Endothelial cell of umbilical vein (primary cell): ENCODE results near the gene RHCE. TPM values are rescaled to one million over a fixed set of nuclear protein-coding genes. Genes with fewer than 3 reads are reported as not detected.
A peak's percentile ranks its signal among the peaks of the same experiment; 100 is the strongest.
"Not testable (repeated sequence)": the region's sequence is repeated elsewhere in the genome, so short reads cannot be mapped to it uniquely, and the experiment has no call there.

Source experiments
- BruUV-seq: library from RNA; stranded (reverse); fragments of 400-500 nt; replicated peaks from 2 replicates; lab custom pipeline; 2021; lab: Mats Ljungman, UMichigan
- CTCF ChIA-PET: fragments of 300-600, 350-600 bp; sonication (Branson Sonifier 250); formaldehyde crosslinking; loops from one replicate; lab custom pipeline; 2021; ENCODE audit warnings: antibody characterized with exemption, inconsistent platforms; lab: Charles Lee
- POLR2A ChIA-PET: fragments of 300-600, 350-600 bp; sonication (Branson Sonifier 250); formaldehyde crosslinking; loops from one replicate; lab custom pipeline; 2021; ENCODE audit warnings: antibody characterized with exemption, inconsistent platforms; lab: Charles Lee
- DNase-seq: peaks from one replicate; pipeline ENCODE4 v3.0.0-alpha.2; 2011; ENCODE audit warnings: low read depth, low spot score
- FAIRE-seq: peaks from 2 replicates; lab custom pipeline; 2011; peaks lifted over from hg19 to GRCh38; lab: Jason Lieb, UNC
- H2AFZ ChIP-seq: 2 replicates; pipeline ENCODE4 v1.6.0; 2012; ENCODE audit warnings: low read depth, low read length, control low read depth, inconsistent platforms
- H3K27ac ChIP-seq: 2 replicates; pipeline ENCODE4 v1.5.1; 2011; ENCODE audit warnings: low read depth, mild to moderate bottlenecking, control low read depth, low read length, moderate library complexity; ENCODE audit not compliant: insufficient read depth
- H3K27me3 ChIP-seq, 2 experiments: 2 replicates each; pipeline versions ENCODE4 v1.6.0 to v1.6.1; 2011; ENCODE audit warnings: low read length in 2 of 2, mixed read lengths in 1 of 2; ENCODE audit not compliant: control insufficient read depth in 2 of 2, insufficient read depth in 2 of 2
- H3K36me3 ChIP-seq, 2 experiments: 2 replicates in 1 of 2; 3 replicates in 1 of 2; pipeline ENCODE4 v1.5.1; 2011; ENCODE audit warnings: low read length in 2 of 2, mild to moderate bottlenecking in 1 of 2, moderate library complexity in 1 of 2; ENCODE audit not compliant: control insufficient read depth in 2 of 2, insufficient read depth in 2 of 2; ENCODE audit errors: extremely low read depth in 1 of 2
- H3K4me1 ChIP-seq: 3 replicates; pipeline ENCODE4 v1.5.1; 2011; ENCODE audit warnings: mild to moderate bottlenecking, low read length; ENCODE audit not compliant: control insufficient read depth, insufficient read depth; ENCODE audit errors: extremely low read depth
- H3K4me2 ChIP-seq: 2 replicates; pipeline ENCODE4 v1.6.1; 2011; ENCODE audit warnings: low read length, control low read depth, mixed read lengths; ENCODE audit not compliant: insufficient read depth
- H3K4me3 ChIP-seq, 3 experiments: fragments of 200-600 bp in 1 of 3; sonication (generic), shearing (Covaris generic) in 1 of 3; replicated peaks in 1 of 3; 2 replicates each; pipeline ENCODE4 v1.5.1; 2011 to 2016; ENCODE audit warnings: control low read depth in 3 of 3, low read length in 3 of 3, mild to moderate bottlenecking in 2 of 3, inconsistent platforms in 1 of 3, low read depth in 1 of 3, moderate library complexity in 1 of 3; ENCODE audit not compliant: insufficient read depth in 1 of 3
- H3K79me2 ChIP-seq: 2 replicates; pipeline ENCODE4 v1.6.0; 2012; ENCODE audit warnings: low read length, inconsistent platforms; ENCODE audit not compliant: control insufficient read depth, insufficient read depth
- H3K9ac ChIP-seq: replicated peaks from 2 replicates; pipeline ENCODE3; 2011; ENCODE audit warnings: low read length, control low read depth; ENCODE audit not compliant: insufficient read depth; ENCODE audit errors: extremely low read depth
- H3K9me1 ChIP-seq: replicated peaks from 3 replicates; pipeline ENCODE4 v1.6.0; 2011; ENCODE audit warnings: mild to moderate bottlenecking, low read length; ENCODE audit not compliant: control insufficient read depth, insufficient read depth; ENCODE audit errors: extremely low read depth
- H3K9me3 ChIP-seq: replicated peaks from 2 replicates; pipeline ENCODE4 v1.5.1; 2012; ENCODE audit warnings: low read length, inconsistent platforms; ENCODE audit not compliant: control insufficient read depth, insufficient read depth
- H4K20me1 ChIP-seq: replicated peaks from 2 replicates; pipeline ENCODE3; 2011; ENCODE audit warnings: mild to moderate bottlenecking, low read length; ENCODE audit not compliant: control insufficient read depth, insufficient read depth; ENCODE audit errors: extremely low read depth
- FOS ChIP-seq: IDR thresholded peaks from 2 replicates; pipeline ENCODE4 v1.6.1; 2011; ENCODE audit warnings: mild to moderate bottlenecking, low read length, moderate library complexity, borderline replicate concordance; ENCODE audit not compliant: insufficient read depth
- dilution Hi-C: fragments of 300-500 bp; cut with MboI; formaldehyde crosslinking; loops from one replicate; pipeline ENCODE4 v1.15.0; 2019; ENCODE audit warnings: low sequenced_read_pairs; ENCODE audit not compliant: extremely low pct_ligation_motif_present
- intact Hi-C: fragments of 100-400 bp; cut with micrococcal nuclease; formaldehyde crosslinking; loops from one replicate; pipeline ENCODE4 v1.10.0; 2022
- polyA plus RNA-seq, 4 experiments: library from polyadenylated mRNA; depleted of rRNA in 3 of 4; stranded (reverse) in 3 of 4; unstranded in 1 of 4; fragments of >200 nt; gene quantifications; 2 replicates each; pipeline versions ENCODE4 v1.2.1 to v1.2.3, GENCODE V29; 2011 to 2012; ENCODE audit warnings: missing spikeins in 1 of 4
- total RNA-seq: library from RNA; stranded (reverse); gene quantifications from 2 replicates; pipeline ENCODE4 v1.2.3, GENCODE V29; 2021
- TF ChIP-seq, protein P1 (sequence below), 2 donors: IDR thresholded peaks; 1 replicate in 1 of 2; 2 replicates in 1 of 2; pipeline ENCODE4 v1.5.1; 2011; ENCODE audit warnings: low read length in 2 of 2, mild to moderate bottlenecking in 2 of 2, moderate library complexity in 2 of 2, control low read depth in 1 of 2, inconsistent platforms in 1 of 2, low read depth in 1 of 2; ENCODE audit not compliant: insufficient read depth in 1 of 2; ENCODE audit errors: extremely low read depth in 1 of 2

The RHCE gene
- total and polyA plus RNA-seq, 2 donors (not counting 3 experiments of a cell fraction or from before 2014, with no cell fraction given), result 0.07 TPM; not detected in 1

DNA sequence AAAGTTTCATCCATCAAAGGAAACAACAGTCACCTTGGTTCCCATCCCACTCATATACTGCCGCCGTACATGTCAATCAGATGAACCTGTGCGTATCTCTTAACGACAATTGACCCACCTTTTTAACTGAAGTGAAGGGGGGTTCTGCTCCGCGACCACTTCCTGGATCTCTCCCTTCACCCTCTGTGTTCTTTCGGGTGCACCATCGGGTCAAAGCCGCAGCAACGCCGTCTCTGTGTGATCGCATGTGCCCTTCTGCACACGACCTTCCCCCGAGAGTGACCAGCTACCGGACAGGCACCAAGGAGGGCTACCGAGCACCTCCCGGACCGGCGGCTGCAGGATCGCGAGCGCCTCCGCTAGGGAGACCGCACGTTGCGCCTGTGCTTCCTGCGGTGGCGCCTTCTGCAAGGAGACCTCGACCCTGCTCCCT is 83.7 kb downstream of the RHCE start:
- peak overlapping the region; percentile 51 to 90 (median 70) for H3K4me3 ChIP-seq
- H4K20me1 ChIP-seq, dilution Hi-C loops, H3K9me1 ChIP-seq, H3K27me3 ChIP-seq, CTCF ChIA-PET, BruUV-seq, H3K27ac ChIP-seq, POLR2A ChIA-PET, H3K9me3 ChIP-seq, H3K36me3 ChIP-seq: not testable (repeated sequence)
- H3K79me2 ChIP-seq, result peaks cover 40% of the 10 kb centered on the region
- intact Hi-C loops, result loop anchor here (5.0 kb wide), 2 partner anchors 90 to 95 kb away; partner anchors contain the start of genes MACO1 and RSRP1
- peak overlapping the region; percentile 64 for H3K4me2 ChIP-seq
- TF ChIP-seq, protein P1, sequence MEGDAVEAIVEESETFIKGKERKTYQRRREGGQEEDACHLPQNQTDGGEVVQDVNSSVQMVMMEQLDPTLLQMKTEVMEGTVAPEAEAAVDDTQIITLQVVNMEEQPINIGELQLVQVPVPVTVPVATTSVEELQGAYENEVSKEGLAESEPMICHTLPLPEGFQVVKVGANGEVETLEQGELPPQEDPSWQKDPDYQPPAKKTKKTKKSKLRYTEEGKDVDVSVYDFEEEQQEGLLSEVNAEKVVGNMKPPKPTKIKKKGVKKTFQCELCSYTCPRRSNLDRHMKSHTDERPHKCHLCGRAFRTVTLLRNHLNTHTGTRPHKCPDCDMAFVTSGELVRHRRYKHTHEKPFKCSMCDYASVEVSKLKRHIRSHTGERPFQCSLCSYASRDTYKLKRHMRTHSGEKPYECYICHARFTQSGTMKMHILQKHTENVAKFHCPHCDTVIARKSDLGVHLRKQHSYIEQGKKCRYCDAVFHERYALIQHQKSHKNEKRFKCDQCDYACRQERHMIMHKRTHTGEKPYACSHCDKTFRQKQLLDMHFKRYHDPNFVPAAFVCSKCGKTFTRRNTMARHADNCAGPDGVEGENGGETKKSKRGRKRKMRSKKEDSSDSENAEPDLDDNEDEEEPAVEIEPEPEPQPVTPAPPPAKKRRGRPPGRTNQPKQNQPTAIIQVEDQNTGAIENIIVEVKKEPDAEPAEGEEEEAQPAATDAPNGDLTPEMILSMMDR (IDR thresholded peaks at IDR 0.05; ENCODE audit: extremely low read depth in 1 of 2, insufficient read depth in 1 of 2, low read depth in 1 of 2, low read length in 2 of 2), result peak in 1 of 2 donors; percentile 5
- H3K4me1 ChIP-seq, result peaks cover 18% of the 10 kb centered on the region
- peak; percentile 21 for DNase-seq
- H2AFZ ChIP-seq, result peak overlapping the region; percentile 89
- H3K9ac ChIP-seq, result peak overlapping the region; percentile 51
- peak; percentile 97 for FAIRE-seq

DNA sequence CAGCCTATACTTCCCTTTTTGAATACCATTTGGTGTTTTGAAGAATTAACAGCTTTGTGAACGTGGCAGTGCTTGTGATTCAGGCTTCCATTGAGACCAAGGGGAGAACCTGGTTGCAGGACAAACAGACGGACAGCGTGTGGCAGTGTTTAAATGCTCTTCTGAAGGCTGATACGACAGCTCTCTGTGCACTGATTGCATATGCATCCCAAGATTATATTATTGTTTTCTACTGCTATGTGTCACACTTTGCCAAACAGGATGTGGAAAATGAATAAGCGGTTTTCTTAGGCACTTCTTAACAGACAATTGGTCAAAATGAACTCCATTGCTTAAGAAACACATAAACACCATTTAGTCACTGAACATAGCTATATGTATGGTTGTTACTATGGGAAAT is 90.7 kb downstream of the RHCE start:
- peak; percentile 34 for TF ChIP-seq FOS
- DNase-seq, result peak; percentile 75
- H3K4me1 ChIP-seq, intact Hi-C loops, H3K9me1 ChIP-seq, BruUV-seq, H3K4me3 ChIP-seq, H3K27me3 ChIP-seq, H2AFZ ChIP-seq, H4K20me1 ChIP-seq, H3K9me3 ChIP-seq, H3K36me3 ChIP-seq, H3K79me2 ChIP-seq, CTCF ChIA-PET, dilution Hi-C loops: not testable (repeated sequence)
- peak; percentile 95 for FAIRE-seq
- Histone ChIP-seq H3K9ac (peak overlapping the region; percentile 16), H3K4me2 (peak overlapping the region; percentile 42), H3K27ac (peak overlapping the region; percentile 61)
- POLR2A ChIA-PET, result interaction anchor here (0.7 kb wide), 1 partner anchor 69 kb away, joined by 3 read pairs; no protein-coding TSS in a partner anchor

DNA sequence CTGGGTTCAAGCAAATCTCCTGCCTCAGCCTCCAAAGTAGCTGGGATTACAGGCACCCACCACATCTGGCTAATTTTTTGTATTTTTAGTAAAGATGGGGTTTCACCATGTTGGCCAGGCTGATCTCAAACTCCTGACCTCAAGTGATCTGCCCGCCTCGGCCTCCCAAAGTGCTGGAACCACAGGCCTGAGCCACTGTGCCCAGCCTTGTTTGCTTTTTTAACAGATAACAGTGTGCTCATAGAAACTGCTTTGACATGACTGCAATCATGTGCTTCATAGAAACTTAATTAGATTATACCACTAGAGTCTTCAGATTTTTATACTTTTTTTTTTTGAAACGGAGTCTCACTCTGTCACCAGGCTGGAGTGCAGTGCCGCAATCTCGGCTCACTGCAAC is 91.3 kb downstream of the RHCE start:
- dilution Hi-C loops, H3K9me3 ChIP-seq, intact Hi-C loops, H3K9ac ChIP-seq, H3K27me3 ChIP-seq, H2AFZ ChIP-seq, H3K36me3 ChIP-seq, DNase-seq, BruUV-seq, H3K4me3 ChIP-seq, CTCF ChIA-PET, H3K9me1 ChIP-seq, H3K4me1 ChIP-seq, H3K79me2 ChIP-seq, H3K4me2 ChIP-seq, FAIRE-seq, H4K20me1 ChIP-seq: not testable (repeated sequence)
- POLR2A ChIA-PET, result interaction anchor here (0.7 kb wide), 1 partner anchor 68 kb away, joined by 3 read pairs; no protein-coding TSS in a partner anchor
- H3K27ac ChIP-seq, result peak overlapping the region; percentile 60
